Naive thymus-derived CD8-positive, alpha-beta T cell (primary cell): Measurements from ENCODE around the gene MINDY4. TPM values are rescaled to one million over a fixed set of nuclear protein-coding genes. Genes with fewer than 3 reads are reported as not detected.

Source experiments
- ATAC-seq, 2 donors: fragments of 150-1000 bp; cut with Tn5 transposase in 1 of 2; sonication (Bioruptor Pico), chemical (Tn5 transposase) in 1 of 2; 1 replicate in 1 of 2; 2 replicates in 1 of 2; pipeline ENCODE4 v1.10.0; 2021; ENCODE audit warnings: mild to moderate bottlenecking in 2 of 2, moderate library complexity in 2 of 2
- POLR2A ChIA-PET: fragments of 350-600 bp; sonication (Branson Sonifier 250); formaldehyde crosslinking; loops from one replicate; lab custom pipeline; 2021; ENCODE audit warnings: antibody characterized with exemption; lab: Charles Lee
- DNase-seq, 10 donors: peaks; one replicate each; pipeline versions ENCODE4 v3.0.0 to v3.0.0-alpha.2; 2020 to 2022
- H3K27ac Mint-ChIP-seq, 10 donors: one replicate each; pipeline ENCODE4 v1.8.0; 2020 to 2022; ENCODE audit warnings: mild to moderate bottlenecking in 10 of 10, mixed read lengths in 10 of 10, moderate library complexity in 4 of 10, inconsistent platforms in 1 of 10
- H3K27me3 Mint-ChIP-seq, 5 donors: one replicate each; pipeline ENCODE4 v1.8.0; 2021 to 2022; ENCODE audit warnings: mixed read lengths in 5 of 5
- H3K36me3 Mint-ChIP-seq, 3 donors: one replicate each; pipeline ENCODE4 v1.8.0; 2020 to 2022; ENCODE audit warnings: mixed read lengths in 3 of 3, mild to moderate bottlenecking in 2 of 3, inconsistent platforms in 1 of 3
- H3K4me1 Mint-ChIP-seq, 4 donors: one replicate each; pipeline ENCODE4 v1.8.0; 2021 to 2022; ENCODE audit warnings: mixed read lengths in 4 of 4
- H3K4me3 Mint-ChIP-seq, 10 donors: one replicate each; pipeline ENCODE4 v1.8.0; 2020 to 2022; ENCODE audit warnings: mild to moderate bottlenecking in 10 of 10, mixed read lengths in 10 of 10, moderate library complexity in 6 of 10, inconsistent platforms in 1 of 10
- H3K9me3 Mint-ChIP-seq, 9 donors: one replicate each; pipeline ENCODE4 v1.8.0; 2020 to 2022; ENCODE audit warnings: mixed read lengths in 9 of 9, mild to moderate bottlenecking in 3 of 9, inconsistent platforms in 1 of 9, moderate library complexity in 1 of 9
- polyA plus RNA-seq, 3 donors: library from polyadenylated mRNA; unstranded; fragments of 300-500 nt; fragmentation: Illumina TruSeq; gene quantifications; one replicate each; pipeline ENCODE4 v1.2.3, GENCODE V29; 2021
- total RNA-seq, 8 experiments: library from RNA in 2 of 8; stranded (reverse) in 2 of 8; gene quantifications; one replicate each; pipeline ENCODE4 v1.2.3 and lab custom pipeline; 2021 to 2026

Gene MINDY4
- total and polyA plus RNA-seq, 5 experiments from 2014 or later: 0.44 to 1.5 (median 0.84) TPM

- peaks cover 0 to 1% (median 0%) of the 10 kb centered on the region in 9 donors for H3K9me3 Mint-ChIP-seq
- POLR2A ChIA-PET: no interaction called here
- DNase-seq: no peak
- peaks cover 11 to 32% (median 25%) of the 10 kb centered on the region in 5 donors for H3K27me3 Mint-ChIP-seq
- no peak overlapping the region for H3K4me3 Mint-ChIP-seq
- peak overlapping the region in 1 of 10 donors; percentile 2 for H3K27ac Mint-ChIP-seq
- no peaks in the 10 kb centered on the region for H3K4me1 Mint-ChIP-seq
- H3K36me3 Mint-ChIP-seq: peaks cover 0 to 2% (median 0%) of the 10 kb centered on the region in 3 donors
- no peak for ATAC-seq
Measured at GRCh38 chr7:30937416-30937815, 166.2 kb downstream of the MINDY4 start.

GRCh38 chr7:30938435-30939316 lies 167.5 kb downstream of the MINDY4 start:
- H3K4me1 Mint-ChIP-seq: no peaks in the 10 kb centered on the region
- ATAC-seq: peak in 1 of 2 donors; percentile 49
- H3K27me3 Mint-ChIP-seq: peaks cover 15 to 35% (median 25%) of the 10 kb centered on the region in 5 donors
- POLR2A ChIA-PET: no interaction called here
- no peak overlapping the region for H3K4me3 Mint-ChIP-seq
- peaks cover 0 to 2% (median 0%) of the 10 kb centered on the region in 3 donors for H3K36me3 Mint-ChIP-seq
- H3K9me3 Mint-ChIP-seq: peaks cover 0 to 1% (median 0%) of the 10 kb centered on the region in 9 donors
- DNase-seq: peak; percentile 17 to 68 (median 38)
- H3K27ac Mint-ChIP-seq: no peak overlapping the region

- DNase-seq (no peak), ATAC-seq (no peak)
- no peak overlapping the region for H3K4me3 Mint-ChIP-seq
- peaks cover 7 to 22% (median 12%) of the 10 kb centered on the region in 9 donors for H3K9me3 Mint-ChIP-seq
- H3K27ac Mint-ChIP-seq: no peak overlapping the region
- POLR2A ChIA-PET: no interaction called here
- H3K4me1 Mint-ChIP-seq: no peaks in the 10 kb centered on the region
- H3K36me3 Mint-ChIP-seq: peaks cover 0 to 15% (median 6%) of the 10 kb centered on the region in 3 donors
- peaks cover 14 to 50% (median 31%) of the 10 kb centered on the region in 5 donors for H3K27me3 Mint-ChIP-seq
Measured at GRCh38 chr7:30941582-30942323, 170.5 kb downstream of the MINDY4 start.

Other genes with a start within 250 kb of the MINDY4 start
- 100 to 1,000 TPM; 121 to 130 TPM for gene GARS1, start 176.5 kb upstream of the MINDY4 start, total RNA-seq
- 100 to 1,000 TPM in 1 of 3 donors, 10 to 100 TPM in 2; 64.4 to 102 (median 73.0) TPM for gene GARS1, start 176.5 kb upstream of the MINDY4 start, polyA plus RNA-seq
- gene CRHR2, start 89.0 kb upstream of the MINDY4 start, total RNA-seq: not detected
- under 1 TPM in 1 of 3 donors, not detected in 2; 0.06 TPM for gene CRHR2, start 89.0 kb upstream of the MINDY4 start, polyA plus RNA-seq
- gene INMT, start 19.3 kb upstream of the MINDY4 start, total RNA-seq: under 1 TPM; 0.52 to 0.77 TPM
- not detected for gene INMT, start 19.3 kb upstream of the MINDY4 start, polyA plus RNA-seq
- gene AQP1, start 140.4 kb downstream of the MINDY4 start, total RNA-seq: under 1 TPM; 0.23 to 0.33 TPM
- not detected for gene AQP1, start 140.4 kb downstream of the MINDY4 start, polyA plus RNA-seq
- gene GHRHR, start 192.5 kb downstream of the MINDY4 start, total RNA-seq: not detected
- gene GHRHR, start 192.5 kb downstream of the MINDY4 start, polyA plus RNA-seq: not detected